OCI-LY1 (cell line): ENCODE measurements around the gene PTMS.

Experiments used
- CTCF ChIP-seq: fragments of 200-600 bp; sonication (generic), shearing (Covaris generic); IDR thresholded peaks from 2 replicates; pipeline ENCODE4 v1.5.1; 2017; ENCODE audit warnings: mild to moderate bottlenecking, antibody characterized with exemption, low read length, moderate library complexity, mixed read lengths
- EZH2 ChIP-seq: fragments of 200-600 bp; sonication (generic), shearing (Covaris generic); IDR thresholded peaks from 2 replicates; pipeline ENCODE4 v1.8.0; 2017; ENCODE audit warnings: borderline replicate concordance, mixed run types, mild to moderate bottlenecking, antibody characterized with exemption, low read length, moderate library complexity, mixed read lengths

GRCh38 chr12:6779708-6780432, 13.7 kb downstream of the PTMS start:
- TF ChIP-seq CTCF (no peak), EZH2 (no peak)
